H1 (cell line): ENCODE data around the gene NCKIPSD.

Source experiments
- JUN ChIP-seq: IDR thresholded peaks from 2 replicates; pipeline ENCODE4 v1.6.1; 2011; ENCODE audit warnings: low read depth, mild to moderate bottlenecking, improper control_type of control experiment, low read length
- KDM5A ChIP-seq: fragments of 200-600 bp; IDR thresholded peaks from 2 replicates; pipeline ENCODE4 v1.7.1; 2012; ENCODE audit warnings: mild to moderate bottlenecking, low read length, inconsistent platforms, mixed read lengths
- POLR2A ChIP-seq, 2 experiments: IDR thresholded peaks; 1 replicate in 1 of 2; 2 replicates in 1 of 2; pipeline ENCODE4 v1.6.1; 2011; ENCODE audit warnings: low read depth in 2 of 2, low read length in 2 of 2, mild to moderate bottlenecking in 2 of 2; ENCODE audit errors: control extremely low read depth in 1 of 2
- SP4 ChIP-seq: IDR thresholded peaks from 2 replicates; pipeline ENCODE4 v1.6.1; 2012; ENCODE audit warnings: low read length, inconsistent platforms
- SRF ChIP-seq: IDR thresholded peaks from 2 replicates; pipeline ENCODE4 v1.6.1; 2011; ENCODE audit warnings: mild to moderate bottlenecking, low read depth, low read length, moderate library complexity
- SUZ12 ChIP-seq: fragments of 200-600 bp; sonication (generic); IDR thresholded peaks from 2 replicates; pipeline ENCODE4 v1.6.1; 2012; ENCODE audit warnings: mild to moderate bottlenecking, inconsistent platforms, low read length, moderate library complexity, mixed read lengths
- TF ChIP-seq, protein P1 (sequence below), 3 experiments: IDR thresholded peaks; 1 replicate in 2 of 3; 2 replicates in 1 of 3; pipeline versions ENCODE4 v1.5.1 to v1.6.1; 2011; ENCODE audit warnings: low read length in 3 of 3, mild to moderate bottlenecking in 3 of 3, inconsistent platforms in 2 of 3, low read depth in 1 of 3, moderate library complexity in 1 of 3; ENCODE audit not compliant: insufficient read depth in 1 of 3; ENCODE audit errors: control extremely low read depth in 1 of 3
- TF ChIP-seq, protein P2 (sequence below): fragments of 300-600 bp; sonication (generic); IDR thresholded peaks from 2 replicates; pipeline ENCODE4 v1.7.1; 2012; ENCODE audit warnings: low read length, moderate library complexity, mild to moderate bottlenecking, inconsistent platforms; ENCODE audit not compliant: insufficient replicate concordance

DNA sequence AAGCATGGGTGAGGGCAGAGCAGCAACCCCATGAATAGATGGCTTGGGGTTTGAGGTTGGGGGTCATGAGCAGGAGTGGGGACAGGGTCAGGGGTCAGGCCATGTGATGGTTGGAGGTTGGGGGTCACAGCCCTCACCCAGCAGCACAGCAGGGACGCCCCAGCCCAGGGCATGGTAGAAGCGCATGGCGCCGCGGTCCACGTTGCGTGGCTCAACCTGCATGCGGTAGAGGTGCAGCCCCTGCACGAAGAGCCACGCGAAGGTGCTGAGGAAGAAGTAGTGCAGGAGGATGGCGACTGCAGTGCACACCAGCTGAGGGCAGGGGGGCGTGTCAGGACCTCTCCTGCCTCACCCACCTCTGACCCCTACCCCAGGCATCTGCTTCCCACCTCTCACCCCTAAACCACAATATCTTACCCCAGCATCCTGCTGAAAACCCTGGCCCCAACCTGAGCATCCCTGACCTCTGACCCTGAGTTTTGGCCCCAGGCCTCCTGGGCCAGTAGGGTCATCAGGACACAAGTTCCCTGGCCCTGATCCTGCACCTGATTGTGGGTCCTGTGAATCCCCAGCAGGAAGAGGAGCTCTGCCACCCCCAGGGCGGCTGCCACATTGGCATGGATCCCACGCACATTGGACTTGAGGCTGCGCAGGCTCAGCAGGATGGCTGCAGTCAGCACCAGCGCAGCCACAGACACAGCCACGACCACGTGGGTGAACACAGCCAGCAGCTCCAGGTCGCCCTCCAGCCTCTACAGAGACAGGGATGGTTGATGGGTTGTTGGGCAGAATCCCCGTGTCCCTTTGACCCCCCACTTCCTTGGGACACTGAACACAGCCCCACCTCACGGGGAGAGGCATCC is 40.6 kb downstream of the NCKIPSD start:
- TF ChIP-seq, protein P1, sequence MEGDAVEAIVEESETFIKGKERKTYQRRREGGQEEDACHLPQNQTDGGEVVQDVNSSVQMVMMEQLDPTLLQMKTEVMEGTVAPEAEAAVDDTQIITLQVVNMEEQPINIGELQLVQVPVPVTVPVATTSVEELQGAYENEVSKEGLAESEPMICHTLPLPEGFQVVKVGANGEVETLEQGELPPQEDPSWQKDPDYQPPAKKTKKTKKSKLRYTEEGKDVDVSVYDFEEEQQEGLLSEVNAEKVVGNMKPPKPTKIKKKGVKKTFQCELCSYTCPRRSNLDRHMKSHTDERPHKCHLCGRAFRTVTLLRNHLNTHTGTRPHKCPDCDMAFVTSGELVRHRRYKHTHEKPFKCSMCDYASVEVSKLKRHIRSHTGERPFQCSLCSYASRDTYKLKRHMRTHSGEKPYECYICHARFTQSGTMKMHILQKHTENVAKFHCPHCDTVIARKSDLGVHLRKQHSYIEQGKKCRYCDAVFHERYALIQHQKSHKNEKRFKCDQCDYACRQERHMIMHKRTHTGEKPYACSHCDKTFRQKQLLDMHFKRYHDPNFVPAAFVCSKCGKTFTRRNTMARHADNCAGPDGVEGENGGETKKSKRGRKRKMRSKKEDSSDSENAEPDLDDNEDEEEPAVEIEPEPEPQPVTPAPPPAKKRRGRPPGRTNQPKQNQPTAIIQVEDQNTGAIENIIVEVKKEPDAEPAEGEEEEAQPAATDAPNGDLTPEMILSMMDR (IDR thresholded peaks at IDR 0.05; ENCODE audit: control extremely low read depth in 1 of 3, insufficient read depth in 1 of 3, low read depth in 1 of 3, low read length in 3 of 3) = no peak
- TF ChIP-seq KDM5A (no peak), SP4 (no peak), JUN (no peak), SRF (no peak), SUZ12 (no peak), POLR2A (IDR thresholded peaks at IDR 0.05; ENCODE audit: control extremely low read depth in 1 of 2, low read depth in 2 of 2, low read length in 2 of 2) (no peak)
- TF ChIP-seq, protein P2, sequence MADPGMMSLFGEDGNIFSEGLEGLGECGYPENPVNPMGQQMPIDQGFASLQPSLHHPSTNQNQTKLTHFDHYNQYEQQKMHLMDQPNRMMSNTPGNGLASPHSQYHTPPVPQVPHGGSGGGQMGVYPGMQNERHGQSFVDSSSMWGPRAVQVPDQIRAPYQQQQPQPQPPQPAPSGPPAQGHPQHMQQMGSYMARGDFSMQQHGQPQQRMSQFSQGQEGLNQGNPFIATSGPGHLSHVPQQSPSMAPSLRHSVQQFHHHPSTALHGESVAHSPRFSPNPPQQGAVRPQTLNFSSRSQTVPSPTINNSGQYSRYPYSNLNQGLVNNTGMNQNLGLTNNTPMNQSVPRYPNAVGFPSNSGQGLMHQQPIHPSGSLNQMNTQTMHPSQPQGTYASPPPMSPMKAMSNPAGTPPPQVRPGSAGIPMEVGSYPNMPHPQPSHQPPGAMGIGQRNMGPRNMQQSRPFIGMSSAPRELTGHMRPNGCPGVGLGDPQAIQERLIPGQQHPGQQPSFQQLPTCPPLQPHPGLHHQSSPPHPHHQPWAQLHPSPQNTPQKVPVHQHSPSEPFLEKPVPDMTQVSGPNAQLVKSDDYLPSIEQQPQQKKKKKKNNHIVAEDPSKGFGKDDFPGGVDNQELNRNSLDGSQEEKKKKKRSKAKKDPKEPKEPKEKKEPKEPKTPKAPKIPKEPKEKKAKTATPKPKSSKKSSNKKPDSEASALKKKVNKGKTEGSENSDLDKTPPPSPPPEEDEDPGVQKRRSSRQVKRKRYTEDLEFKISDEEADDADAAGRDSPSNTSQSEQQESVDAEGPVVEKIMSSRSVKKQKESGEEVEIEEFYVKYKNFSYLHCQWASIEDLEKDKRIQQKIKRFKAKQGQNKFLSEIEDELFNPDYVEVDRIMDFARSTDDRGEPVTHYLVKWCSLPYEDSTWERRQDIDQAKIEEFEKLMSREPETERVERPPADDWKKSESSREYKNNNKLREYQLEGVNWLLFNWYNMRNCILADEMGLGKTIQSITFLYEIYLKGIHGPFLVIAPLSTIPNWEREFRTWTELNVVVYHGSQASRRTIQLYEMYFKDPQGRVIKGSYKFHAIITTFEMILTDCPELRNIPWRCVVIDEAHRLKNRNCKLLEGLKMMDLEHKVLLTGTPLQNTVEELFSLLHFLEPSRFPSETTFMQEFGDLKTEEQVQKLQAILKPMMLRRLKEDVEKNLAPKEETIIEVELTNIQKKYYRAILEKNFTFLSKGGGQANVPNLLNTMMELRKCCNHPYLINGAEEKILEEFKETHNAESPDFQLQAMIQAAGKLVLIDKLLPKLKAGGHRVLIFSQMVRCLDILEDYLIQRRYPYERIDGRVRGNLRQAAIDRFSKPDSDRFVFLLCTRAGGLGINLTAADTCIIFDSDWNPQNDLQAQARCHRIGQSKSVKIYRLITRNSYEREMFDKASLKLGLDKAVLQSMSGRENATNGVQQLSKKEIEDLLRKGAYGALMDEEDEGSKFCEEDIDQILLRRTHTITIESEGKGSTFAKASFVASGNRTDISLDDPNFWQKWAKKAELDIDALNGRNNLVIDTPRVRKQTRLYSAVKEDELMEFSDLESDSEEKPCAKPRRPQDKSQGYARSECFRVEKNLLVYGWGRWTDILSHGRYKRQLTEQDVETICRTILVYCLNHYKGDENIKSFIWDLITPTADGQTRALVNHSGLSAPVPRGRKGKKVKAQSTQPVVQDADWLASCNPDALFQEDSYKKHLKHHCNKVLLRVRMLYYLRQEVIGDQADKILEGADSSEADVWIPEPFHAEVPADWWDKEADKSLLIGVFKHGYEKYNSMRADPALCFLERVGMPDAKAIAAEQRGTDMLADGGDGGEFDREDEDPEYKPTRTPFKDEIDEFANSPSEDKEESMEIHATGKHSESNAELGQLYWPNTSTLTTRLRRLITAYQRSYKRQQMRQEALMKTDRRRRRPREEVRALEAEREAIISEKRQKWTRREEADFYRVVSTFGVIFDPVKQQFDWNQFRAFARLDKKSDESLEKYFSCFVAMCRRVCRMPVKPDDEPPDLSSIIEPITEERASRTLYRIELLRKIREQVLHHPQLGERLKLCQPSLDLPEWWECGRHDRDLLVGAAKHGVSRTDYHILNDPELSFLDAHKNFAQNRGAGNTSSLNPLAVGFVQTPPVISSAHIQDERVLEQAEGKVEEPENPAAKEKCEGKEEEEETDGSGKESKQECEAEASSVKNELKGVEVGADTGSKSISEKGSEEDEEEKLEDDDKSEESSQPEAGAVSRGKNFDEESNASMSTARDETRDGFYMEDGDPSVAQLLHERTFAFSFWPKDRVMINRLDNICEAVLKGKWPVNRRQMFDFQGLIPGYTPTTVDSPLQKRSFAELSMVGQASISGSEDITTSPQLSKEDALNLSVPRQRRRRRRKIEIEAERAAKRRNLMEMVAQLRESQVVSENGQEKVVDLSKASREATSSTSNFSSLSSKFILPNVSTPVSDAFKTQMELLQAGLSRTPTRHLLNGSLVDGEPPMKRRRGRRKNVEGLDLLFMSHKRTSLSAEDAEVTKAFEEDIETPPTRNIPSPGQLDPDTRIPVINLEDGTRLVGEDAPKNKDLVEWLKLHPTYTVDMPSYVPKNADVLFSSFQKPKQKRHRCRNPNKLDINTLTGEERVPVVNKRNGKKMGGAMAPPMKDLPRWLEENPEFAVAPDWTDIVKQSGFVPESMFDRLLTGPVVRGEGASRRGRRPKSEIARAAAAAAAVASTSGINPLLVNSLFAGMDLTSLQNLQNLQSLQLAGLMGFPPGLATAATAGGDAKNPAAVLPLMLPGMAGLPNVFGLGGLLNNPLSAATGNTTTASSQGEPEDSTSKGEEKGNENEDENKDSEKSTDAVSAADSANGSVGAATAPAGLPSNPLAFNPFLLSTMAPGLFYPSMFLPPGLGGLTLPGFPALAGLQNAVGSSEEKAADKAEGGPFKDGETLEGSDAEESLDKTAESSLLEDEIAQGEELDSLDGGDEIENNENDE = no peak
